T-helper 17 cell (primary cell): ENCODE measurements around the gene ZNF516. TPM values are rescaled to one million over a fixed set of nuclear protein-coding genes. Genes with fewer than 3 reads are reported as not detected.
A peak's percentile ranks its signal among the peaks of the same experiment; 100 is the strongest.

ENCODE experiments used
- ATAC-seq: fragments of 150-1000 bp; cut with Tn5 transposase; 2 replicates; pipeline ENCODE4 v1.10.0; 2021; ENCODE audit warnings: mild to moderate bottlenecking, moderate library complexity
- DNase-seq, 3 donors: peaks; one replicate each; pipeline versions ENCODE4 v3.0.0 to v3.0.0-alpha.2; 2020 to 2021
- H3K9me3 ChIP-seq: one replicate; pipeline ENCODE4 v1.7.0; 2013; ENCODE audit warnings: low read length, mild to moderate bottlenecking; ENCODE audit not compliant: control insufficient read depth, poor library complexity, severe bottlenecking
- H3K27ac Mint-ChIP-seq: one replicate; pipeline ENCODE4 v1.8.0; 2022; ENCODE audit warnings: mild to moderate bottlenecking, moderate library complexity, mixed read lengths
- H3K27me3 Mint-ChIP-seq: one replicate; pipeline ENCODE4 v1.8.0; 2022; ENCODE audit warnings: mixed read lengths
- H3K36me3 Mint-ChIP-seq: one replicate; pipeline ENCODE4 v1.8.0; 2022; ENCODE audit warnings: low read depth, mixed read lengths
- H3K4me1 Mint-ChIP-seq: one replicate; pipeline ENCODE4 v1.8.0; 2022; ENCODE audit warnings: mild to moderate bottlenecking, mixed read lengths
- H3K4me3 Mint-ChIP-seq: one replicate; pipeline ENCODE4 v1.8.0; 2022; ENCODE audit warnings: mild to moderate bottlenecking, moderate library complexity, mixed read lengths
- total RNA-seq, 4 donors: library from RNA in 2 of 4; stranded (reverse) in 2 of 4; gene quantifications; one replicate each; pipeline ENCODE4 v1.2.3 and lab custom pipeline; 2022 to 2026

Gene ZNF516
- total RNA-seq, 2 donors from 2014 or later: 16.5 to 29.6 TPM

GRCh38 chr18:76412010-76412817, 82.8 kb downstream of the ZNF516 start:
- DNase-seq (no peak), ATAC-seq (no peak)
- Mint-ChIP-seq H3K27ac (peak overlapping the region; percentile 45), H3K27me3 (no peaks in the 10 kb centered on the region), H3K36me3 (peaks cover 2% of the 10 kb centered on the region), H3K4me3 (no peak overlapping the region), H3K4me1 (peaks cover 36% of the 10 kb centered on the region)
- no peaks in the 10 kb centered on the region for H3K9me3 ChIP-seq

GRCh38 chr18:76410660-76411417, 84.2 kb downstream of the ZNF516 start:
- Mint-ChIP-seq H3K27me3 (no peaks in the 10 kb centered on the region), H3K27ac (peak overlapping the region; percentile 44), H3K4me1 (peaks cover 41% of the 10 kb centered on the region), H3K4me3 (peak overlapping the region; percentile 49), H3K36me3 (peaks cover 2% of the 10 kb centered on the region)
- H3K9me3 ChIP-seq: no peaks in the 10 kb centered on the region
- ATAC-seq: peak; percentile 42
- DNase-seq: no peak

DNA sequence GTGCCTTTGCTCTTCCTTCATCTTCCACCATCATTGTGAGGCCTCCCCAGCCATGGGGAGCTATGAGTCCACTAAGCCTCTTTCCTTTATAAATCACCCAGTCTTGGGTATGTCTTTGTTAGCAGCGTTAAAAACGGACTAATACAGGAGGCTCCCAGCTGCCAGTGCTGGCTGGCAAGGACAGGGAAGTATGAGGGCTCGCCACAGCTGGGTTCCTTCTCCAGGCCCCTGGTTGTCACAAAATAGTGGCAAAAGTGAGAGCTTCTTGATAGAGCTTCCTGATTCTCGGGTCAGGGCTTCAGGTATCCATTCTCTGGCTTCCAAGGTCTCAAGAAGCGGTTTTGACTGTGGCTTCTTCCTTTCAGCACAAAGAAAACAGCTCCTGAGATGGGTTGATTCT, 85.0 kb downstream of the ZNF516 start:
- Mint-ChIP-seq H3K27ac (peak overlapping the region; percentile 44), H3K36me3 (peaks cover 2% of the 10 kb centered on the region), H3K4me1 (peaks cover 43% of the 10 kb centered on the region), H3K27me3 (no peaks in the 10 kb centered on the region), H3K4me3 (no peak overlapping the region)
- DNase-seq (no peak), ATAC-seq (no peak)
- no peaks in the 10 kb centered on the region for H3K9me3 ChIP-seq

DNA sequence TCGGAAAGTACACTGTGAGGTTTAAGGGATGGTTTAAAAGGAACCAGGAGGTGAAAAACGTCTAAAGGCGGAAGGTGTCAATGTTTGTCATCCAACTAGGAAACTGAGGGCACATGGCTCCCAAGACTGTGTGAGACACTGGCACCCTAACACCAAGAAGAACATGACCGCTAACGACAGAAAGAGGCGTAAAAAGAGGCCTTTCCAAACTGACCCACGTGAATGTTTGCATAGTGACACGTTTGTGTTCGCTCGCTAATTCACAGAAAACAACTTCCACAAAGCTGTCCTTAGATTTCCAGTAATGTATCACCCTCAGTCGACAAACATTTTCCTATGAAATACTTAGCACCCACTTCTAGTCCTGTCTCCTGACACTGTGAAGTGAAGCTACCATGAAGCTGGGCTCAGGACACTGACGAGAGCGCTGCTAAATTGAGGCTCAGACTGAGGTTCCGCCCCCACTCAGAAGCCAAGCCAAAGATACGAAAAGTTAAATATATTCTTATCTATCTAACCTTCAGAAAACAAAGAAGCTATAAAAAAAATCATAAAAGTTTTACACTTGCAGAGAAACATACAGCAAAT, 86.5 kb downstream of the ZNF516 start:
- Mint-ChIP-seq H3K4me1 (peaks cover 48% of the 10 kb centered on the region), H3K4me3 (no peak overlapping the region), H3K27me3 (no peaks in the 10 kb centered on the region), H3K27ac (peak overlapping the region; percentile 45), H3K36me3 (peaks cover 6% of the 10 kb centered on the region)
- DNase-seq (no peak), ATAC-seq (no peak)
- H3K9me3 ChIP-seq: no peaks in the 10 kb centered on the region

GRCh38 chr18:76407681-76408080, 87.4 kb downstream of the ZNF516 start:
- no peaks in the 10 kb centered on the region for H3K9me3 ChIP-seq
- Mint-ChIP-seq H3K27ac (peak overlapping the region; percentile 45), H3K4me1 (peaks cover 51% of the 10 kb centered on the region), H3K36me3 (peaks cover 5% of the 10 kb centered on the region), H3K4me3 (no peak overlapping the region), H3K27me3 (no peaks in the 10 kb centered on the region)
- no peak for ATAC-seq
- DNase-seq: no peak

- H3K4me3 Mint-ChIP-seq: no peak overlapping the region
- no peak for DNase-seq
- H3K4me1 Mint-ChIP-seq: peaks cover 51% of the 10 kb centered on the region
- no peak overlapping the region for H3K27ac Mint-ChIP-seq
- no peaks in the 10 kb centered on the region for H3K27me3 Mint-ChIP-seq
- ATAC-seq: no peak
- H3K9me3 ChIP-seq: no peaks in the 10 kb centered on the region
- H3K36me3 Mint-ChIP-seq: peaks cover 4% of the 10 kb centered on the region
These were observed 88.3 kb downstream of the ZNF516 start for GRCh38 chr18:76406791-76407190.

DNA sequence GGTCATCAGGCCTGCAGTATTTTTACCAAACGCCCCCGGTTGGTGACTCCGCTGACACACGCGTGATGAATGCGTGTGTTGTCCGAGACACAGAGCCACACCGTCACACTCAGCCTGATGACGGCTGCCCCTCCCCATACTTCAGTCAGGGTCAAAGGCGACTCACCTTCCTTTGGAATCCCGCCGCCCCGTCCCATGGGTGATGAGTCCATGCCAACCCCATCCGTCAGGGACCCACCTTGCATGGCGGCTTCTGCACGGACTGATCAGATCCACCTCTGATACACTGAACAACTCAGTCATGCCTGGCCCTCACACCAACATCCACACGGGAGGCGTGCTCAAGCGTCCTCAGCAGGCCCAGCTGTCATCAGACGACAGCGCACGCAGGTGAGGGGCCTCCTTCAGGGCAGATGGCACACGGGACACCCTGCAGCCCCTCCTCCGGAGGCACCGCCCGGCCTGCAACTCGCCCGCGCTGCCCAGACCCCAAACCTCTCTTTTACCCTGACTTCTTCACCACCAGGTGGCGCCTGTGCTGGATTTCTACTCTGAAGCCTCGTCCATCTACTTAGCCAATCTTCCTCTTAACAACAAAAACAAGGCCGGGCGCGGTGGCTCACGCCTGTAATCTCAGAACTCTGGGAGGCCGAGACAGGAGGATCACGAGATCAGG, 89.2 kb downstream of the ZNF516 start:
- Mint-ChIP-seq H3K36me3 (peaks cover 4% of the 10 kb centered on the region), H3K4me1 (peaks cover 46% of the 10 kb centered on the region), H3K4me3 (no peak overlapping the region), H3K27ac (peak overlapping the region; percentile 21), H3K27me3 (no peaks in the 10 kb centered on the region)
- DNase-seq (peak in 1 of 3 donors; percentile 40), ATAC-seq (peak; percentile 55)
- no peaks in the 10 kb centered on the region for H3K9me3 ChIP-seq

- Mint-ChIP-seq H3K4me1 (peaks cover 41% of the 10 kb centered on the region), H3K4me3 (no peak overlapping the region), H3K27ac (no peak overlapping the region), H3K27me3 (no peaks in the 10 kb centered on the region), H3K36me3 (peaks cover 4% of the 10 kb centered on the region)
- ATAC-seq: no peak
- DNase-seq: no peak
- H3K9me3 ChIP-seq: no peaks in the 10 kb centered on the region
These were observed 89.8 kb downstream of the ZNF516 start for GRCh38 chr18:76405280-76405679.

DNA sequence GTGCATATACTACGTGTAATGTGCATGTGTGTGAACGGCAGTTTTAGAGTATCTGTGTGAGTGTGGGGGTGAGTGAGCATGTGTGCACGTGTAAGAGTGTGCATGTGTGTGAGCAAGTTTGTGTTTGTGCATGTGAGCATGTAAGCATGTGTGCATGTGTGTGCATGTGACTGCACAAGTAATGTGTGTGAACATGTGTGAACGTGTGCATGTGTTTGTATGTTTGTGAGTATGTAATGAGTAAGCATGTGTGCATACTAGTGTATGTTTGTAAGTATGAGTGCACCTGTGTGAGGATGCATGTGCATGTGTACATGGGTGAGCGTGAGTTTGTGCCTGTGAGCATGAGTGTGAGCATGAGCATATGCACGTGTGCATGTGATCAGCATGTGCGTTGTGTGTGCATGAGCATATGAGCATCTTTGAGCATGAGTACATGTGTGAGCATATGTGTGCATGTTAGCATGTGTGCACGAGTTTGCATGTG, 90.7 kb downstream of the ZNF516 start:
- H3K9me3 ChIP-seq: no peaks in the 10 kb centered on the region
- DNase-seq (no peak), ATAC-seq (no peak)
- no peak overlapping the region for H3K27ac Mint-ChIP-seq
- H3K36me3 Mint-ChIP-seq: peaks cover 4% of the 10 kb centered on the region
- no peak overlapping the region for H3K4me3 Mint-ChIP-seq
- no peaks in the 10 kb centered on the region for H3K27me3 Mint-ChIP-seq
- peaks cover 43% of the 10 kb centered on the region for H3K4me1 Mint-ChIP-seq

- no peak for ATAC-seq
- no peaks in the 10 kb centered on the region for H3K9me3 ChIP-seq
- no peak for DNase-seq
- Mint-ChIP-seq H3K4me1 (peaks cover 43% of the 10 kb centered on the region), H3K27ac (peak overlapping the region; percentile 61), H3K36me3 (peaks cover 4% of the 10 kb centered on the region), H3K4me3 (no peak overlapping the region), H3K27me3 (no peaks in the 10 kb centered on the region)
These were observed 92.7 kb downstream of the ZNF516 start for GRCh38 chr18:76402026-76402990.

GRCh38 chr18:76401498-76401897, 93.5 kb downstream of the ZNF516 start:
- peaks cover 44% of the 10 kb centered on the region for H3K4me1 Mint-ChIP-seq
- H3K27me3 Mint-ChIP-seq: no peaks in the 10 kb centered on the region
- peak overlapping the region; percentile 61 for H3K27ac Mint-ChIP-seq
- H3K4me3 Mint-ChIP-seq: no peak overlapping the region
- peaks cover 4% of the 10 kb centered on the region for H3K36me3 Mint-ChIP-seq
- no peak for ATAC-seq
- no peaks in the 10 kb centered on the region for H3K9me3 ChIP-seq
- DNase-seq: no peak
